Nephron progenitor cell (in vitro differentiated cells): Measurements from ENCODE around the gene GRIK4.

ENCODE experiments used
- DNase-seq: peaks from one replicate; pipeline ENCODE4 v3.0.0; 2021
- H3K27ac Mint-ChIP-seq: 2 replicates; pipeline ENCODE4 v1.8.0; 2021; ENCODE audit warnings: mild to moderate bottlenecking, moderate library complexity, mixed read lengths
- H3K27me3 Mint-ChIP-seq: 2 replicates; pipeline ENCODE4 v1.8.0; 2021; ENCODE audit warnings: mild to moderate bottlenecking, low read depth, mixed read lengths; ENCODE audit not compliant: poor library complexity
- H3K36me3 Mint-ChIP-seq: 2 replicates; pipeline ENCODE4 v1.8.0; 2021; ENCODE audit warnings: low read depth, mixed read lengths
- H3K4me1 Mint-ChIP-seq: 2 replicates; pipeline ENCODE4 v1.8.0; 2021; ENCODE audit warnings: mixed read lengths
- H3K4me3 Mint-ChIP-seq: 2 replicates; pipeline ENCODE4 v1.8.0; 2021; ENCODE audit warnings: mild to moderate bottlenecking, moderate library complexity, mixed read lengths
- H3K9me3 Mint-ChIP-seq: 2 replicates; pipeline ENCODE4 v1.8.0; 2021; ENCODE audit warnings: mild to moderate bottlenecking, moderate library complexity, mixed read lengths
- TF ChIP-seq, protein P1 (sequence below): fragments of 200-600 bp; sonication (generic); IDR thresholded peaks from 2 replicates; pipeline ENCODE4 v1.5.0; 2021; ENCODE audit warnings: antibody characterized with exemption

The GRIK4 gene

DNA sequence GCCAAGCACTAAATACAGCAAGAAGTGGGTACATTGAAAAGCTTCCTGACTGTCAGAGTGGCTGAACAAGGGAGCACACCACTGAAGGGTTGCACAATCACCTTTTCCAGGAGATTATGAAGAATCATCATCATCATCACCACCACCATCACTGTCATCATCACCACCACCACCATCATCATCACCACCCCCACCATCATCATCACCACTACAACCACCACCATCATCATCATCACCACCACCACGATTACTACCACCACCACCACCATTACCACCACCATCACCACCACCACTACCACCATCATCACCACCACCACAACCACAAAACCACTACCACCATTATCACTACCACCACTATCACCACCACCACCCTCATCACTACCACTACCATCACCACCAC lies 364.4 kb downstream of the GRIK4 start:
- H3K27me3 Mint-ChIP-seq: peaks cover 18% of the 10 kb centered on the region

DNA sequence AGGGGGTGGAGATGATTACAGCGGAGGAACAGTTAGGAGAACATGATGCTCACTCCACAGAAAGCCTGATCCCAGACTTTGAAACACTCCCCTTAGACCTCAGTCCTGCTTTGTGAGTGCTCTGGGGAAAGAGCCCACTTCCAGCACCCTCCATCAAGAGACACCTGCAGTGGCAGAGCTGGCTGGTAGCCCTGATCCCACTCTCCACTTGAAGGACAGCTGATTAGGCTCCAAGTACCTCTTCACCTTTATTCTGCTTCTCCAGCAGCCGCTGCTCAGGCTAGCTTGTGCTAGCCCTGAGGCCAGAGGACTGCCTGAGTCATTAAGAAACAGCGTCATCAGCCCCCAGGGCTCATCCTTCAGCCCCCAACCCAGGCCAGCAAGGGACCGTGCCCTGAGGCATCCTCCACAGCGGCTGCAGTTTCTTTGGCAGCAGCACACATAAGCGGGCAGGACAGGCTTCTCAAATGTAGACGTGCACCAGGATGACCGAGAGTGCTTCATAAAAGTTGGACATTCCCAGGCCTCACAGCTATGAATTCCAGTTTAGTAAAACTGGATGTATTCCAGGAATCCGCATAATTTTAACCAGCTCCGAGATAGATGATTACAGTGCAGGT lies 366.3 kb downstream of the GRIK4 start:
- Mint-ChIP-seq H3K27ac (no peak overlapping the region), H3K9me3 (peaks cover 4% of the 10 kb centered on the region), H3K27me3 (peaks cover 13% of the 10 kb centered on the region), H3K4me3 (no peak overlapping the region), H3K36me3 (peaks cover 5% of the 10 kb centered on the region), H3K4me1 (peaks cover 35% of the 10 kb centered on the region)
- DNase-seq: no peak
- TF ChIP-seq, protein P1, sequence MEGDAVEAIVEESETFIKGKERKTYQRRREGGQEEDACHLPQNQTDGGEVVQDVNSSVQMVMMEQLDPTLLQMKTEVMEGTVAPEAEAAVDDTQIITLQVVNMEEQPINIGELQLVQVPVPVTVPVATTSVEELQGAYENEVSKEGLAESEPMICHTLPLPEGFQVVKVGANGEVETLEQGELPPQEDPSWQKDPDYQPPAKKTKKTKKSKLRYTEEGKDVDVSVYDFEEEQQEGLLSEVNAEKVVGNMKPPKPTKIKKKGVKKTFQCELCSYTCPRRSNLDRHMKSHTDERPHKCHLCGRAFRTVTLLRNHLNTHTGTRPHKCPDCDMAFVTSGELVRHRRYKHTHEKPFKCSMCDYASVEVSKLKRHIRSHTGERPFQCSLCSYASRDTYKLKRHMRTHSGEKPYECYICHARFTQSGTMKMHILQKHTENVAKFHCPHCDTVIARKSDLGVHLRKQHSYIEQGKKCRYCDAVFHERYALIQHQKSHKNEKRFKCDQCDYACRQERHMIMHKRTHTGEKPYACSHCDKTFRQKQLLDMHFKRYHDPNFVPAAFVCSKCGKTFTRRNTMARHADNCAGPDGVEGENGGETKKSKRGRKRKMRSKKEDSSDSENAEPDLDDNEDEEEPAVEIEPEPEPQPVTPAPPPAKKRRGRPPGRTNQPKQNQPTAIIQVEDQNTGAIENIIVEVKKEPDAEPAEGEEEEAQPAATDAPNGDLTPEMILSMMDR: no peak

More for the DNA sequence above, 364.4 kb downstream of the GRIK4 start:
- DNase-seq: no peak
- H3K9me3 Mint-ChIP-seq: peaks cover 4% of the 10 kb centered on the region
- peaks cover 5% of the 10 kb centered on the region for H3K36me3 Mint-ChIP-seq
- no peak overlapping the region for H3K27ac Mint-ChIP-seq
- TF ChIP-seq, protein P1: no peak
- no peak overlapping the region for H3K4me3 Mint-ChIP-seq
- peaks cover 32% of the 10 kb centered on the region for H3K4me1 Mint-ChIP-seq

DNA sequence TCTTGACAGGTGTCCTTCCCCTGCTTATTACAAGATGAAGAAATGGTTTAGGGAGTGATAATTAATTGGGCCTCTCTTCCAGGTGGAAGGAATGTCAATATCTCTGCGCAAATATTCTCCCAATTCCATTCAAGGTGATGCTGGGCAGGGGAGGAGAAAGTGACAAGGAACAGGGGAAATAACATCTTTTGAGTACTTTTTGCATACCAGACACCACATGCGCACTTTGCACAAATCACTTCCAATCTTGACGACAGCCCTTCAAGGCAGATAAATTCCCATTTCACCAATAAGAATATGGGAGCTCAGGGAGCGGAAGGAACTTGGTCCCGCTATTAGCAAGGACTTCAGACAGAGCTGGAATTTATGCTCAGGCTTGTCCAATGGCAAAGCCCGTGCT lies 367.2 kb downstream of the GRIK4 start:
- no peak for DNase-seq
- Mint-ChIP-seq H3K36me3 (peaks cover 5% of the 10 kb centered on the region), H3K27ac (no peak overlapping the region), H3K4me1 (peaks cover 37% of the 10 kb centered on the region), H3K27me3 (peaks cover 8% of the 10 kb centered on the region), H3K9me3 (peaks cover 4% of the 10 kb centered on the region), H3K4me3 (no peak overlapping the region)
- TF ChIP-seq, protein P1: no peak

DNA sequence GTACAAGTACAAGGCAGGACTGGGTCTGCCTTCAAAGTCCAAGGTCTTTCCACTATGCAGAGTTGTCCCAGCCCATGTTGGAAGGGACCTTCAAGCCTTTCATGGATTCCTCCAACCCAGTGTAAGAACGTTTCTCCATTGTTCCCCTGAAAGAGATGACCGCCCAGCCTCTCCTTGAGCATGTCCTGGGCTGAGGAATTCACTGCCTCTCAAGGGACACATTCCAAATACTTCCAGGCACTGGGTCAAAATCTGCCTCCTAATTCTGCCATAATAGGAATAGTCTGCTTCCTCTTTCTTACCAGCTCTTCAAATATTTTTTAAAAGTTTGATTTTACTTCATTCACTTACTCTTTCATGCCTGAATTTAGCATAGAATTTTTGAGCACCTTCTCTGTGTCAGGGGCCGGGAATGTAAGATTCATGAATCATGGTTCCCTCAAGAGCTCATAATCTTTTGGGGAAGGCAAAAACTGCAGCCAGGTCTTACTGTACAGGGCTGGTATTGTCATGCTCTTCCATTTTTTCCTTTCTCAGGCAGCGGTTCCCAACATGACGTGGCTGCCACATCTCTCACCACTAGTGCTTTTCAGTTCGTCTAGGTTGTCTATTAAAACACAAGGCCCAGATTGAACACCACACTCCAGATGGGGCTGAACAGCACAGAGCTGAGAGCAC lies 369.1 kb downstream of the GRIK4 start:
- DNase-seq: no peak

DNA sequence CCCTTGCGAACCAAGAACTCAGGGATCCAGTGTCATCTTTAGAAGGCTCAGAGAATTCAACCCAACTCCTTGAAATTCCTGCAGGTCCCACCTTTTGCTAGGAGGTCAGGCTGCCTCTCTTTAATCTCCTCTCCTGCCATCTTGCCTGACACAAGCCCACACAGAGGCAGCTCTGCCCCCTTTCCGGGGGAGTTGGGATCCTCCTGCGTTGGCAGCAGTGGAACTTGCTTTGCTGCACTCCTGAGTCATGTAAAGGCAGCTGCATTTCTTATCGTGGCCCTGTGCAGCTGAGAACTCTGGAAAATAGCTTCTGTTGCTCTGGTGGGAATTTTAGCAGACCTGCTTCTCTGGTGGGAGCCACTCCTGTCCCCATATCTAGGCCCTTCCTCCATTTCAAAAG lies 370.0 kb downstream of the GRIK4 start:
- peak; percentile 21 for DNase-seq
- peak overlapping the region; percentile 82 for H3K27ac Mint-ChIP-seq
- no peak overlapping the region for H3K4me3 Mint-ChIP-seq
- peaks cover 49% of the 10 kb centered on the region for H3K4me1 Mint-ChIP-seq
- peaks cover 14% of the 10 kb centered on the region for H3K27me3 Mint-ChIP-seq
- no peaks in the 10 kb centered on the region for H3K36me3 Mint-ChIP-seq
- TF ChIP-seq, protein P1: no peak
- peaks cover under 1% of the 10 kb centered on the region for H3K9me3 Mint-ChIP-seq

More for the DNA sequence above, 369.1 kb downstream of the GRIK4 start:
- Mint-ChIP-seq H3K27me3 (peaks cover 15% of the 10 kb centered on the region), H3K4me1 (peaks cover 49% of the 10 kb centered on the region), H3K9me3 (peaks cover 4% of the 10 kb centered on the region), H3K36me3 (peaks cover 5% of the 10 kb centered on the region), H3K4me3 (no peak overlapping the region), H3K27ac (no peak overlapping the region)
- TF ChIP-seq, protein P1: no peak

DNA sequence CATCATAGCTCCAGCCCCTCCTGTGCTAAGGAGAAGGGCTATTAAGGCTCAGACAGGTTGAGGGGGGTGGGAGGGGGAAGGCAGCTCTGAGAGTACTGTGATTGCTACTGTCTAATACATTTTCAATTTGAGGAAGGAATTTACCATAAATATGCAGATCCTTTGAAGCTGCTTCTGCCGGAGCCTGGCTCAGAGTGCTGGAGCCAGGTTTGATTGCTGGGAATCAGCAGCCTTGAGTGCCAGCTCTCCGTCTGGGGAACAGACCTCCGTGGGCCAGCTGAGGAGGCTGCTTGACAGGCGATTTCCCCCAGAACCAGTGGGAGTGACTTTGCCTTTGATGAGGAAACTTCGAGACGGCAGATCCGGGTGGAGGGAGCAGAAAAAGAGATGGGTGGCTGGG lies 370.6 kb downstream of the GRIK4 start:
- Mint-ChIP-seq H3K36me3 (no peaks in the 10 kb centered on the region), H3K27ac (no peak overlapping the region), H3K4me1 (peaks cover 49% of the 10 kb centered on the region), H3K9me3 (peaks cover 6% of the 10 kb centered on the region), H3K4me3 (no peak overlapping the region), H3K27me3 (peaks cover 17% of the 10 kb centered on the region)
- no peak for DNase-seq
- TF ChIP-seq, protein P1: no peak
